Ovary (tissue), 9 donors: ENCODE results near the gene TRAPPC3. TPM values are rescaled to one million over a fixed set of nuclear protein-coding genes. Genes with fewer than 3 reads are reported as not detected.

Experiments used
- DNase-seq, 5 donors: peaks; one replicate each; pipeline ENCODE4 v3.0.0-alpha.2; 2019 to 2020
- H3K27ac ChIP-seq, 2 donors: fragments of 200-600 bp; one replicate each; pipeline versions ENCODE4 v1.5.1 to v1.8.0; 2019 to 2022
- H3K27me3 ChIP-seq: fragments of 200-600 bp; one replicate; pipeline ENCODE4 v1.8.0; 2022
- H3K36me3 ChIP-seq: fragments of 200-600 bp; sonication (generic); one replicate; pipeline ENCODE4 v1.5.1; 2019
- H3K4me1 ChIP-seq: one replicate; pipeline ENCODE4 v1.8.1; 2013; ENCODE audit warnings: mild to moderate bottlenecking, moderate library complexity; ENCODE audit not compliant: insufficient read depth
- H3K4me3 ChIP-seq: fragments of 200-600 bp; sonication (generic); one replicate; pipeline ENCODE4 v1.5.1; 2017
- H3K9me3 ChIP-seq, 2 donors: fragments of 200-600 bp in 1 of 2; sonication (generic) in 1 of 2; one replicate each; pipeline versions ENCODE4 v1.5.1 to v1.8.1; 2013 to 2019; ENCODE audit warnings: mild to moderate bottlenecking in 1 of 2, moderate library complexity in 1 of 2
- EP300 ChIP-seq: sonication (generic); formaldehyde crosslinking; IDR thresholded peaks from one replicate; pipeline ENCODE4 v1.6.1; 2017; ENCODE audit warnings: antibody characterized with exemption
- POLR2A ChIP-seq: fragments of 450-650 bp; IDR thresholded peaks from one replicate; pipeline ENCODE4 v1.6.1; 2017; ENCODE audit warnings: antibody characterized with exemption, mild to moderate bottlenecking, moderate library complexity
- WGBS, 3 donors: extraction: QIAGEN DNeasy Blood & Tissue Kit in 1 of 3; methylation state at CpG; one replicate each; pipeline versions ENCODE4 v1.1.5 to v1.1.7; 2013 to 2017; 5-methylcytosine and 5-hydroxymethylcytosine counted together
- intact Hi-C, 4 donors: fragments of 100-400 bp; cut with DNase I; formaldehyde crosslinking; loops; one replicate each; pipeline versions ENCODE4 v1.11.0 to v1.15.1; 2022 to 2023
- polyA plus RNA-seq, 2 donors: library from polyadenylated mRNA; stranded (reverse); fragments of 200-250 nt in 1 of 2; fragments of 350-450 nt in 1 of 2; fragmentation: Illumina TruSeq in 1 of 2; extraction: RNeasy Lipid Tissue Mini Kit (QIAGEN cat#74804) in 1 of 2; gene quantifications; one replicate each; pipeline ENCODE4 v1.2.3, GENCODE V29; 2013 to 2014
- total RNA-seq, 7 donors: library from RNA; depleted of rRNA in 2 of 7; stranded (reverse); fragments of >200 nt in 2 of 7; fragmentation: NEBNext Ultra II Directional in 3 of 7; extraction: Animal tissue kit (Norgen Biotek cat#: 25700) in 3 of 7; gene quantifications; one replicate each; pipeline versions ENCODE4 v1.1.0 to v1.2.4, GENCODE V29; 2016 to 2023
- TF ChIP-seq, protein P1 (sequence below), 3 donors: fragments of 450-650 bp in 2 of 3; fragments of 200-600 bp in 1 of 3; IDR thresholded peaks; one replicate each; pipeline versions ENCODE4 v1.5.1 to v1.8.0; 2016 to 2022; ENCODE audit warnings: antibody characterized with exemption in 3 of 3, mild to moderate bottlenecking in 1 of 3
- donor health status: DM: no; HTN: no; CAD: no; lungs with moderate emphysema.
- donor health status: DM: no; HTN: no; CAD: no.
- donor health status: Bipolar disorder and iron deficiency.
- donor health status: DM: yes; HTN: yes; CAD: no.
- donor health status: DM: no; HTN: no; CAD: no.
- donor health status: DM: yes; HTN: yes; CAD: no.

The TRAPPC3 gene
- total and polyA plus RNA-seq, 9 donors = 42.3 to 94.6 (median 45.2) TPM

DNA sequence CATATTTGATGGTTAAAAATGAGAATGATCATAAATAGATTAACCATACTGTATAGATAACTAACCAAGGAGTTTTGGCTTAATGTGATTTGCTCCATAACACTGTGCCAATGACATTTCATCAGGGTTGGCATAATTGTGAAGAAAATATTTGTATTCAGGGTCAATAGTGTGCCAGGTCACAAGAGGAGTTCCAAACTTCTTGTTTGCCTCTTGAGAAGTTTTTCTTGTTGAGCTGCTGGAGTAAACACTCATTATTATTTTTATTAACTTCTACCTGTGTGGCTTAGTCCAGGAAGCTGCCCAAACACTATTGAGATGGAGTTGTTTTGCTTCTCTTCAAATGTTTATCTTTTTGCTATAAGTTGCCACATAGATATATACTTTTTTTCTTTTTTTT lies 14.1 kb upstream of the TRAPPC3 start:
- intact Hi-C loops = no loop called here
- no peak for DNase-seq
- peaks cover 25% of the 10 kb centered on the region for H3K4me1 ChIP-seq
- no peak overlapping the region for H3K4me3 ChIP-seq
- H3K27me3 ChIP-seq = no peaks in the 10 kb centered on the region
- H3K9me3 ChIP-seq = no peaks in the 10 kb centered on the region
- H3K27ac ChIP-seq = no peak overlapping the region
- H3K36me3 ChIP-seq = no peaks in the 10 kb centered on the region
- TF ChIP-seq, protein P1, sequence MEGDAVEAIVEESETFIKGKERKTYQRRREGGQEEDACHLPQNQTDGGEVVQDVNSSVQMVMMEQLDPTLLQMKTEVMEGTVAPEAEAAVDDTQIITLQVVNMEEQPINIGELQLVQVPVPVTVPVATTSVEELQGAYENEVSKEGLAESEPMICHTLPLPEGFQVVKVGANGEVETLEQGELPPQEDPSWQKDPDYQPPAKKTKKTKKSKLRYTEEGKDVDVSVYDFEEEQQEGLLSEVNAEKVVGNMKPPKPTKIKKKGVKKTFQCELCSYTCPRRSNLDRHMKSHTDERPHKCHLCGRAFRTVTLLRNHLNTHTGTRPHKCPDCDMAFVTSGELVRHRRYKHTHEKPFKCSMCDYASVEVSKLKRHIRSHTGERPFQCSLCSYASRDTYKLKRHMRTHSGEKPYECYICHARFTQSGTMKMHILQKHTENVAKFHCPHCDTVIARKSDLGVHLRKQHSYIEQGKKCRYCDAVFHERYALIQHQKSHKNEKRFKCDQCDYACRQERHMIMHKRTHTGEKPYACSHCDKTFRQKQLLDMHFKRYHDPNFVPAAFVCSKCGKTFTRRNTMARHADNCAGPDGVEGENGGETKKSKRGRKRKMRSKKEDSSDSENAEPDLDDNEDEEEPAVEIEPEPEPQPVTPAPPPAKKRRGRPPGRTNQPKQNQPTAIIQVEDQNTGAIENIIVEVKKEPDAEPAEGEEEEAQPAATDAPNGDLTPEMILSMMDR (IDR thresholded peaks at IDR 0.05) = no peak
- no peak for TF ChIP-seq EP300
- no peak for TF ChIP-seq POLR2A

DNA sequence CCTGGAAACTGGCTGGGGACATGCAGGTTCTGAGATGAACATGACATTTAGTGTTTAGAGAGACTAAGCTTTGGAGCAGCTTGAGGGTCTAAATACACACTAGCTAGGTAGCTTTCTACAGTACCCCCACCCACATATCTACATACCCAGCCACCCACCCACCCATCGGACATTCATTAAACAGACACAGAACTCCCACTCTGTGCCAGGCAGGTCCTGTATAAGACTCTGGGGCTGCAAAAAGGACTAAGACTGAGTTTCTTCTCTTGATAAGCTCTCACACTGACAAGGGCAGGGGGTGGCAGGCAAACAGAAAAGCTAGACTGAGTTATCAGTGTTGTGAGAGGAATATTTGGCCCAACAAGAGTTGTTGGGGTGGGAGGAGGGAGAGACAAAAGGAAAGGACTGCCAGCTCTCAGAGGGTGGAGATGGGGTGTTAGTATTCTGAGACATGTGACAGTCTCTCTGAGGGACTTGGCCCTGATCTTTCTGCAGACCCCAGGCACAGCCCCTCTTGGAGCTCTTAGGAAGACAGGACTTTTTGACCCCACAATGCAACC lies 13.5 kb upstream of the TRAPPC3 start:
- TF ChIP-seq EP300 (no peak), POLR2A (no peak)
- TF ChIP-seq, protein P1 (IDR thresholded peaks at IDR 0.05) = no peak
- H3K27me3 ChIP-seq = no peaks in the 10 kb centered on the region
- H3K27ac ChIP-seq = no peak overlapping the region
- no peaks in the 10 kb centered on the region for H3K9me3 ChIP-seq
- no peak overlapping the region for H3K4me3 ChIP-seq
- peaks cover 28% of the 10 kb centered on the region for H3K4me1 ChIP-seq
- 41 to 48% (median 47%) methylated on average over 1 of the region's 1 CpG for WGBS, 3 donors
- no peak for DNase-seq
- intact Hi-C loops = no loop called here
- H3K36me3 ChIP-seq = no peaks in the 10 kb centered on the region

DNA sequence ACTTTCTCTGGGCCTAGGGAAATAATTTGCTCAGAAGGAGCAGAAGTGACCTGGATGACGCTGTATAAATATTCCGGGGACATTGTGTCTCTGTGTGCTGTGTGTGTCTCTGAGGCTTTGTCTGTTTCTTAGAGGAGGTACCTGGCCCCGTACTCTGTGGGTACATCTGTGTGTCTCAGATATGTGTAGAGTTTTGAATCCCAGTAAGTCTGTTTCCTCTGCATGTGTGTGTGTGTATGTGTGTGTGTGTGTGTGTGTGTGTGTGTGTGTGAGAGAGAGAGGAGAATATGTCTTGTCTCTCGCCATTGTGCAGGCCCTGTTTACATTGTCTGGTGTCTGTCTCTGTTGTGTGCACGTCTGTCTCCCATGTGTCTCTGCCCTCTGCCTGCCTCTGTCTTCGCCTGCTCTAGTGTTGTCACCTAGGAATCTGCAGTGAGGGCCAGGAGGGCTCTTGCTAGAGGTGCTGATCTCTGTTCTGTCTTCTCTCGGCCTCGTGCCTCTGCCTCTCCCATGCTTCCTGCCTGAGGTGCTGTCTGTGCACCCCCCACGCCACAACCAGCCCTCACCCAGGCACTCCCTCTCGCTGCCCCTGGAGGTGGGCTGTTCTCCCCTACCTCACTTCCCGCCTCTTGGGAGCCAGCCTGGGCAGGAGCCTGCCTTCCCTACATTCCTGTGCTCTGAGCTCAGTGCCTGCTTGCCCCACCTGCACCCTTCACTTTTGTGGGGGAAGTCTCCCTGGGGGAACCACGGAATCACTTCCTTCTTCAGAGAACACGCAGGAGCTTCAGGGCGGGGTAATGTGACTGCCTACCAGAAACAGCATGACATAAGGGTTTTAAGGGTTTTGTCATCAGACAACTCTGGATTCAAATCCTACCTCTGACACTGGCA lies 12.6 kb upstream of the TRAPPC3 start:
- peak overlapping the region in 1 of 2 donors; percentile 87 for H3K27ac ChIP-seq
- no peak overlapping the region for H3K4me3 ChIP-seq
- no peak for DNase-seq
- peaks cover 27% of the 10 kb centered on the region for H3K4me1 ChIP-seq
- no peaks in the 10 kb centered on the region for H3K36me3 ChIP-seq
- no peak for TF ChIP-seq EP300
- TF ChIP-seq, protein P1 (IDR thresholded peaks at IDR 0.05) = no peak
- no peak for TF ChIP-seq POLR2A
- WGBS, 3 donors = 50 to 52% (median 51%) methylated on average over 14 of the region's 14 CpGs
- intact Hi-C loops = no loop called here
- H3K27me3 ChIP-seq = no peaks in the 10 kb centered on the region
- no peaks in the 10 kb centered on the region for H3K9me3 ChIP-seq

DNA sequence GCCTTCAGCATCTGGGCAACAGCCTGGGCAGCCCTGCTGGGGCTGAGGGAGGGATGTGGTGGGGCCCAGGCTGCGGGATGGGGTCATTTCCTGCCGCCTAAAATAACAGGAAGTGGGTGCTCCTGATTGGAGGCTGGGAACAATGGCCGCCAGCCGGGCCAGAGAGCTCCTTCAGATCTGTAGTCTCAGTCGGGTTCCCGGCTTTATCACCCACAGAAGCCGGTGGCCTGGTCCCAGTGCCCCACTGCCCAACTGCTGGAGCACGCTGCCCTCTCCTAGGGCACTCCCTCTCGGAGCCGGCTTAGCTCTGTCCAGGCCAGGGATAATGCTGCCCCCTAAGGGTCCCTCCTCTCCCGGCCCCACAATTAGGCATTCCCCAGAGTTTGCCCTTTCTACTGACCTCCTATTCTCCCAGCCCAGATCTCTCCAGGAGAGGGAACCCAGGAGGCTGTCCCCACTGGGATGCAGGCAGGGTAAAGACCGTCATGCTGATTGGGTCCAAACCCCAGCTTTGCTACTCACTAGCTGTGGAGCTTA lies 11.7 kb upstream of the TRAPPC3 start:
- TF ChIP-seq POLR2A = no peak
- TF ChIP-seq EP300 = no peak
- TF ChIP-seq, protein P1 (IDR thresholded peaks at IDR 0.05) = no peak
- Histone ChIP-seq H3K27me3 (no peaks in the 10 kb centered on the region), H3K27ac (peak overlapping the region; percentile 77 to 87), H3K36me3 (no peaks in the 10 kb centered on the region), H3K4me1 (peaks cover 25% of the 10 kb centered on the region), H3K9me3 (no peaks in the 10 kb centered on the region), H3K4me3 (peak overlapping the region; percentile 32)
- 4 to 7% (median 5%) methylated on average over 10 to 12 of the region's 12 CpGs for WGBS, 3 donors
- intact Hi-C loops = no loop called here
- peak; percentile 60 to 78 (median 69) for DNase-seq
